GOT3 (cell line): ENCODE measurements around the gene RNU2-63P.
"Not testable (repeated sequence)": the region's sequence is repeated elsewhere in the genome, so short reads cannot be mapped to it uniquely, and the experiment has no call there.

Experiments used
- DNase-seq: peaks from one replicate; lab custom pipeline; 2025; ENCODE audit warnings: mixed read lengths; lab: John Stamatoyannopoulos, UW

The RNU2-63P gene

GRCh38 chr2:88028931-88029330, 12.6 kb upstream of the RNU2-63P start:
- DNase-seq, result no peak

DNA sequence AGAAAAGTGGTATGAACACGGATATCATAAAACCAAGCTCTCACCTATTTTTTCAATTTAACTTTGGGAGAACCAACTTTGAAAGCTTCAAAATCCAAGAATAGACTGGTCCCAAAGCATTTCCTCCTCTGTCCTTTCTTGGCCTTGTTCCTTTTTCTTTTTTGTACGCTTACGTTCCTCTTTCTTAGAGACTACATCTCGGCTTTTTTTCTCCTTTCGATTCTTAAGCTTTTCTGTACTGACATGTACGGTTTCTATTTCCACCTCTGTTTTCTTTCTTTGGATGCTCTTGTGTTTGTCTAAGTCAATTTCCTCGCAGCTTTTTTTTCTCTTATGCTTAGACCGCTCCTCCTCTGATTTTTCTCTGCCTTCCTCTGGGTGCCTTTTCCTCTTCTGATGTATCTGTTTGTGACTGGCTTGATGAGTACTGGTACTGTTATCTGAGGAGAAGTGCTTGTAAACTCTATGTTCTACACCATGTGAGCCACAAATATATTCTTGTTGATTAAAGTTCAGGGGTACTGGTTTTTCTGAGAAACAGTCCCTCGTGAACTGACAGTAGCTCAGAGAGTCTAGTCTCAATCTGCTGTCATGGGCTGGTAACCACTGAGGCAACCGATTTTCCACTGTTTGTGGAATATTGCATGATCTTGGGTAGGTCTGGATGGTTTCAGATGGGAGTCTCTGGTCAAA, 11.5 kb upstream of the RNU2-63P start:
- no peak for DNase-seq

- no peak for DNase-seq
Observed at GRCh38 chr2:88024509-88024908, 8.2 kb upstream of the RNU2-63P start.

- DNase-seq, result no peak
Observed at GRCh38 chr2:88022669-88022921, 6.2 kb upstream of the RNU2-63P start.

- no peak for DNase-seq
Observed at GRCh38 chr2:88019985-88020384, 3.6 kb upstream of the RNU2-63P start.

DNA sequence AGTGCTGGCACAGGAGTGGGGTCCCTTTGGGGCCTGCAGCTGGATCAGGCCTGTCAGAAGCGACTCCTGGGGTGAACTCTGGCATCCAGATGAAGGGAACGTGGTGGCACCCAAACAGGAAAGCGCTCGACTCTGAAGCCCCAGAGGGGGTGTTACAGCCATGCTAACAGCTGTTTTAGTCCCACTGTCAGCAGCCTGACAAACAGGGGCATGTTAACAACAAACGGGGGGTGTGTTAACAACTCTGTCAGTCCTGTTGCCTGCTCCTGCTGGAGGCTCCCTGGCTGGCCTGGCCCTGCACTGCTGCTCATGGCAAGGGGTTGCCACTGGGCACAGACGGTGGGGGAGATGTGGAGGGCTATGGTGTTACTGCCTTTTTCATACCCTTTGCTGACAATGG, 2.6 kb upstream of the RNU2-63P start:
- DNase-seq, result no peak

GRCh38 chr2:88018077-88018805, 1.9 kb upstream of the RNU2-63P start:
- not testable (repeated sequence) for DNase-seq

GRCh38 chr2:88017780-88018038, 1.4 kb upstream of the RNU2-63P start:
- not testable (repeated sequence) for DNase-seq

GRCh38 chr2:88016960-88017779, 823 bp upstream of the RNU2-63P start:
- no peak for DNase-seq

GRCh38 chr2:88011011-88011410, 5.3 kb downstream of the RNU2-63P start:
- no peak for DNase-seq

- no peak for DNase-seq
Observed at GRCh38 chr2:88010136-88010535, 6.2 kb downstream of the RNU2-63P start.

- no peak for DNase-seq
Observed at GRCh38 chr2:88006912-88007439, 9.4 kb downstream of the RNU2-63P start.

GRCh38 chr2:88005776-88006175, 10.6 kb downstream of the RNU2-63P start:
- DNase-seq, result no peak

DNA sequence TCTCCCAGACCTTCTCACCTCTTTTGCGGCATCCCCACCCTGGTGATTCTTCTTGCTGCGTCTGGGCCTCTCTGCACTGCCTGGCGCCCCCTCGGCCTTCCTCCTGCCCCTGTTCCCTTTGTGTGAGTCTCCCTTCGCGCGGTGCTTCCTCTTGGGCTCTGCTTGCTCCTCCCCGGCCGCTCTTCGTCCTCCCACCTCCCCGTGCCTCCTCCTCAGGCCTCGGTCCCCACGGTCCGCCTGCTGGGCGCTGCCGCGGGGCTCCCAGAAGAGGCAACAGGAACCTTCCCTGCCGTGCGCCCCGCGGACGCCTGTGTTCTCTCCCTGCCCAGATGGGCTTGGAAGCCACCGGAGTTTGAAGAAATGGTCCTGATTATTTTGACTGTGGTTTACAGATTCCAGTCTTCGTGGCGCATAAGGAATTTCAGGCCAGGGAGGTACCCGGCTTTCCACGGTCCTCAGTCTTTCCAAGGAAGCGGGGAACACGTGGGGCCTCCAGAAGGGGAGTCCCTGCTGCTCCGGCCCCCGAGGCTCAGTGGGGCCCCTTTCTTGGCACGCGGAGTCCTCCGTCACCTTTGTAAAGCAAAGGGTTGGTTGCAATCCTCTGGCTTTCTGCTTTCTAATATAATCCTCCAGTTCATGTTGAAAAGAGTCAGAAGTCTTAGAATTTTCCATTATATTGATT, 13.1 kb downstream of the RNU2-63P start:
- DNase-seq, result no peak

GRCh38 chr2:88002359-88002707, 14.0 kb downstream of the RNU2-63P start:
- no peak for DNase-seq

DNA sequence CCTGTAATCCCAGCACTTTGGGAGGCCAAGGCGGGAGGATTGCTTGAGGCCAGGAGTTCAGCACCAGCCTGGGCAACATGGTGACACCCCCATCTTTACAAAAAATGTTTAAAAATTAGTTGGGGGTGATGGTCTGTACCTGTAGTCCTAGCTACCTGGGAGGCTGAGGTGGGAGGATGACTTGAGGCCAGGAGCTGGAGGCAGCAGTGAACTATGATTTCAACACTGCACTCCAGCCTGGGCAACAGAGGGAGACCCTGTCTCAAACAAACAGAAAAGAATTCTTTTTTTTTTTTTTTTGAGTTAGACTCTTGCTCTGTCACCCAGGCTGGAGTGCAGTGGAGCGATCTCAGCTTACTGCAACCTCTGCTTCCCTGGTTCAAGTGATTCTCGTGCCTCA, 15.9 kb downstream of the RNU2-63P start:
- not testable (repeated sequence) for DNase-seq

DNA sequence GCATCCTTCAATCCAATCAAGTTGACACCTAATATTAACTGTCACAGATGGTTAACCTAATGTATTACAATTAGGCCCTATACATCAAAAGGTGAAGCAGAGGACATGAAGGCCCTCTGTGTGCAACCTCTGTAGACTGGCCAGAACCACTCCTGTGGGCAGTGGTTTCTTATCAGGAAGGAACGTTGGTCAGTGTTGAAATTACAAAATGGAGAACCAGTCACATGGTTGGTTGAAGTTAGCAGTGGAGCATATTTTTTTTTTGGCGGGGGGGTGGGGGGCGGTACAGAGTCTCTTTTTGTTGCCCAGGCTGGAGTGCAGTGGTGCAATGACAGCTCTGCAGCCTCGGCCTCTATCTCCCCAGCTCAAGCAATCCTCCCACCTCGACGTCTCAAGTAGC, 19.8 kb downstream of the RNU2-63P start:
- DNase-seq, result no peak

DNA sequence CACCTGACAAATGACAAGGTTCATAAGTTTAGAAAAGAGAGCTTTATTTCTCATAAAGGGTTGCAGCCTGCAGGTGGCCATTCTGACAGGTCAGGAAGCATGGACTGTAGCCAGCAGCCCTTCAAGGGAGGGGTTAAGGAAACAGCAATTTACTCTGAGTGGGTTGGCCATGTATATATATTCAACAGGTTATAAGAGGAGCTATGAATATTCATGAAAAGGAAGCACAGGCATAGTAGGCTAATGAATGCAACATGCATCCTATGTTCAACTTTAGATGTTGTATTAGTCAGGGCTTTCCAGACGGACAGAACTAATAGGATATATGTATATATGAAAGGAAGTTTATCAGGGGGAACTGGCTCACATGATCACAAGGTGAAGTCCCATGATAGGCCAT, 20.6 kb downstream of the RNU2-63P start:
- no peak for DNase-seq

DNA sequence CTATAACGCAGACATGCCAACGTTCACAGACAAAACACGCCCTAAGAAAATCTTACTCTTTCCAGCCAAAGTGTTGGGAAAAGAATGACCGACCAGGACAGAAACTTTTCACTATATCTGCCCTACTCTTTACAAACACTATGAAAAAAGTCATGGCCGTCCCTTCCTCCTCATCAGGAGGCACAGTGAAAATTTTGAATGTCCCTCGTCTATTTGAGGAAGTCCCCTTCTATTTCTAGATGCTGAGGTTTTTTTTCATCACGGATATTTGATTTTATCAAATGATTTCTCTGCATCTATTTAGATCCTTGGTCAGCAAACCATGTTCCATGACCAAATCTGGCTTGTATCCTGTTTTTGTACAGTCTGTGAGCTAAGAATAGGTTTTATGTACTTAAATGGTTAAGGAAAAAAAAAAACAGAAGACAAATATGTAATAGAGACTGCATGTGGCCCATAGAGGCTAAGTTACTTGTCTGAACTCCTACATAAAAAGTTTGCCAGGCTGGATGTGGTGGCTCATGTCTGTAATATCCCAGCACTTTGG, 22.0 kb downstream of the RNU2-63P start:
- DNase-seq, result not testable (repeated sequence)

- not testable (repeated sequence) for DNase-seq
Observed at GRCh38 chr2:87992569-87992968, 23.8 kb downstream of the RNU2-63P start.

- not testable (repeated sequence) for DNase-seq
Observed at GRCh38 chr2:87987473-87987872, 28.9 kb downstream of the RNU2-63P start.

GRCh38 chr2:87985902-87986301, 30.4 kb downstream of the RNU2-63P start:
- DNase-seq, result not testable (repeated sequence)
